DMS153 (cell line): Measurements from ENCODE around the gene ZNF365.
A peak's percentile ranks its signal among the peaks of the same experiment; 100 is the strongest.

ENCODE experiments used
- DNase-seq: peaks from one replicate; lab custom pipeline; 2025; lab: John Stamatoyannopoulos, UW

The ZNF365 gene

GRCh38 chr10:62422068-62422590 lies 48.0 kb downstream of the ZNF365 start:
- no peak for DNase-seq

GRCh38 chr10:62424026-62424425 lies 49.9 kb downstream of the ZNF365 start:
- no peak for DNase-seq

GRCh38 chr10:62426086-62426485 lies 51.9 kb downstream of the ZNF365 start:
- no peak for DNase-seq

GRCh38 chr10:62426600-62426999 lies 52.4 kb downstream of the ZNF365 start:
- DNase-seq: no peak

GRCh38 chr10:62430881-62431280 lies 56.7 kb downstream of the ZNF365 start:
- no peak for DNase-seq

- DNase-seq: no peak
These were observed 59.1 kb downstream of the ZNF365 start for GRCh38 chr10:62433181-62433692.

- DNase-seq: no peak
These were observed 59.7 kb downstream of the ZNF365 start for GRCh38 chr10:62433901-62434300.

GRCh38 chr10:62437696-62438095 lies 63.5 kb downstream of the ZNF365 start:
- DNase-seq: peak; percentile 1

- no peak for DNase-seq
These were observed 67.8 kb downstream of the ZNF365 start for GRCh38 chr10:62442006-62442405.

- DNase-seq: no peak
These were observed 68.9 kb downstream of the ZNF365 start for GRCh38 chr10:62442894-62443669.

GRCh38 chr10:62443866-62444265 lies 69.7 kb downstream of the ZNF365 start:
- no peak for DNase-seq

GRCh38 chr10:62446627-62447026 lies 72.5 kb downstream of the ZNF365 start:
- DNase-seq: no peak

GRCh38 chr10:62450912-62451610 lies 76.9 kb downstream of the ZNF365 start:
- DNase-seq: no peak

GRCh38 chr10:62451611-62451975 lies 77.4 kb downstream of the ZNF365 start:
- DNase-seq: no peak
